OCI-LY1 (cell line): ENCODE data around the gene AAK1.

Source experiments
- EZH2 ChIP-seq: fragments of 200-600 bp; sonication (generic), shearing (Covaris generic); IDR thresholded peaks from 2 replicates; pipeline ENCODE4 v1.8.0; 2017; ENCODE audit warnings: borderline replicate concordance, mixed run types, mild to moderate bottlenecking, antibody characterized with exemption, low read length, moderate library complexity, mixed read lengths
- TF ChIP-seq, protein P1 (sequence below): fragments of 200-600 bp; sonication (generic), shearing (Covaris generic); IDR thresholded peaks from 2 replicates; pipeline ENCODE4 v1.5.1; 2017; ENCODE audit warnings: mild to moderate bottlenecking, antibody characterized with exemption, low read length, moderate library complexity, mixed read lengths

DNA sequence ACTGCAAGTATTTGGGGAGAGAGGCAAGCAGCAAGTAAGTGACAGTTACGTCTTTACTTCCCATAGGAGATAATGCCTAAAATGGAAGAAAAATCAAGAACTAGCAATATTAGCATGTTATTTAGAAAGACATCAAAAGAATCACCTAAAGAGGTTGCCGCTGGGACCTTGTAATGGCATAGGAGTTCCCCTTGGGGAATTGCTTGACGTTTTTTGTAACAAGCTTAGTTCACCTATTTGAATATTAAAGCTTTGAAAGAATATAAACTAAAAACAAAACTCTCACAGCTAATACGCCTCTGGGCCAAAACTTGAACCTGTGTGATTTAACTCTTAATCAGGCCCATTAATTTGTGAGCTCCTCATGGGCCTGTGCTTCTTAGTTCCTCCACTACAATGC lies 89.0 kb downstream of the AAK1 start:
- TF ChIP-seq, protein P1, sequence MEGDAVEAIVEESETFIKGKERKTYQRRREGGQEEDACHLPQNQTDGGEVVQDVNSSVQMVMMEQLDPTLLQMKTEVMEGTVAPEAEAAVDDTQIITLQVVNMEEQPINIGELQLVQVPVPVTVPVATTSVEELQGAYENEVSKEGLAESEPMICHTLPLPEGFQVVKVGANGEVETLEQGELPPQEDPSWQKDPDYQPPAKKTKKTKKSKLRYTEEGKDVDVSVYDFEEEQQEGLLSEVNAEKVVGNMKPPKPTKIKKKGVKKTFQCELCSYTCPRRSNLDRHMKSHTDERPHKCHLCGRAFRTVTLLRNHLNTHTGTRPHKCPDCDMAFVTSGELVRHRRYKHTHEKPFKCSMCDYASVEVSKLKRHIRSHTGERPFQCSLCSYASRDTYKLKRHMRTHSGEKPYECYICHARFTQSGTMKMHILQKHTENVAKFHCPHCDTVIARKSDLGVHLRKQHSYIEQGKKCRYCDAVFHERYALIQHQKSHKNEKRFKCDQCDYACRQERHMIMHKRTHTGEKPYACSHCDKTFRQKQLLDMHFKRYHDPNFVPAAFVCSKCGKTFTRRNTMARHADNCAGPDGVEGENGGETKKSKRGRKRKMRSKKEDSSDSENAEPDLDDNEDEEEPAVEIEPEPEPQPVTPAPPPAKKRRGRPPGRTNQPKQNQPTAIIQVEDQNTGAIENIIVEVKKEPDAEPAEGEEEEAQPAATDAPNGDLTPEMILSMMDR = no peak
- TF ChIP-seq EZH2 = no peak
